ENCODE measurements around the gene STS. TPM values are rescaled to one million over a fixed set of nuclear protein-coding genes. Genes with fewer than 3 reads are reported as not detected.

STS gene
- total RNA-seq, 1 donor: 6.9 TPM

DNA sequence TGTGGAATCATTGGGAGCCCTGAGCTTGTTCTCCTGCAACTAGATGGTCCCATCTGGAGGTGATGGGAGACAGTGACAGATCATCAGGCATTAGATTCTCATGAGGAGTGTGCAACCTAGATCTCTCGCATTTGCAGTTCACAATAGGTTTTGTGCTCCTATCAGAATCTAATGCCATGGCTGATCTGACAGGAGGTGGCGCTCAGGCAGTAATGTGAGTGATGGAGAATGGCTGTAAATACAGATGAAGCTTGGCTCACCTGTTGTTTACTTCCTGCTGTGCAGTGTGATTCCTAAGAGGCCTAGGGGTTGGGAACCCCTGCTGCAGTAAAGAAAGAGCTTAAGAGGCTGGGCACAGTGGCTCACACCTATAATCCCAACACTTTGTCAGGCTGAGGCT is 42.6 kb downstream of the STS start:
- TF ChIP-seq, protein P1, sequence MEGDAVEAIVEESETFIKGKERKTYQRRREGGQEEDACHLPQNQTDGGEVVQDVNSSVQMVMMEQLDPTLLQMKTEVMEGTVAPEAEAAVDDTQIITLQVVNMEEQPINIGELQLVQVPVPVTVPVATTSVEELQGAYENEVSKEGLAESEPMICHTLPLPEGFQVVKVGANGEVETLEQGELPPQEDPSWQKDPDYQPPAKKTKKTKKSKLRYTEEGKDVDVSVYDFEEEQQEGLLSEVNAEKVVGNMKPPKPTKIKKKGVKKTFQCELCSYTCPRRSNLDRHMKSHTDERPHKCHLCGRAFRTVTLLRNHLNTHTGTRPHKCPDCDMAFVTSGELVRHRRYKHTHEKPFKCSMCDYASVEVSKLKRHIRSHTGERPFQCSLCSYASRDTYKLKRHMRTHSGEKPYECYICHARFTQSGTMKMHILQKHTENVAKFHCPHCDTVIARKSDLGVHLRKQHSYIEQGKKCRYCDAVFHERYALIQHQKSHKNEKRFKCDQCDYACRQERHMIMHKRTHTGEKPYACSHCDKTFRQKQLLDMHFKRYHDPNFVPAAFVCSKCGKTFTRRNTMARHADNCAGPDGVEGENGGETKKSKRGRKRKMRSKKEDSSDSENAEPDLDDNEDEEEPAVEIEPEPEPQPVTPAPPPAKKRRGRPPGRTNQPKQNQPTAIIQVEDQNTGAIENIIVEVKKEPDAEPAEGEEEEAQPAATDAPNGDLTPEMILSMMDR (IDR thresholded peaks at IDR 0.05; ENCODE audit: insufficient read depth, low read depth, low read length): no peak
- no peak for DNase-seq (ENCODE audit: low read depth)
- no peak overlapping the region for H3K4me3 ChIP-seq (ENCODE audit: low read depth, low read length)

DNA sequence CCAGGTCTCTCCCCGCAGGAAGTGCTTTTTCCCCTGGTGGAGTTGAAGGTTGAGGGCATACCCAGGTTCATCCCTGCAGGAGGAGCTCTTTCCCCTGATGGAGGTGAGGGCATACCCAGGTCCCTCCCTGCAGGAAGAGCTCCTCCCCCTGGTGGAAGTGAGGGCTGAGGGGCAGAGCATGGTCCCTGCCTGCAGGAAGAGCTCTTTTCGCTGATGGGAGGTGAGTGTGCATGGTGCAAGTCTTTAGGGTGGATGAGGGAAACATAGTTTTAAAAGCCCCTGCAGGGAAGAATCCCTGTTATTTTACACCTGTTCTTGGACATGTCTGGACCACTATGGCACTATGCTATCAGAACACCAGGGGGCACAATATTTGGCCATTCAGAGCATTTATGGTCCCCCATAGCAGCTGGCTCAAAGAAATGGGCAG is 44.2 kb downstream of the STS start:
- TF ChIP-seq, protein P1 (IDR thresholded peaks at IDR 0.05; ENCODE audit: insufficient read depth, low read depth, low read length): peak; percentile 42
- H3K4me3 ChIP-seq (ENCODE audit: low read depth, low read length): no peak overlapping the region
- DNase-seq (ENCODE audit: low read depth): peak; percentile 3

DNA sequence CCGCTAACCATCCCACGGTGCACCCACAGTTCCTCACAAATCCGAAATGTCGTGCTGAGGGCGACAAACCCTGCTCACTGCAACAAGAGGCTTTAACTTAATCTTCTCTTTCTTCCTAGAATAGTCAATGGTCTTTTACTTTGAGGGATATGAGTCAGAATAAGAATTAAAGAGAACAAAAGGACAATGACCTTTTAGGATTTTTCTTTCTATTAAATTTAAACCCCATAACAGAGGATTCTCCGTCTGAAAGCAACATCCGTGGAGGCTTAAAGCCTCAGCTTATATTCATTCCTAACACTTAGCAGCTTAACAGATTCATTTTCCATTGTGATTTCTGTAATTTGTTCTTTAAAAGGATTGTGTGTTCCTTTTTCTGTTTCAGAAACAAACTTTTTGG is 45.4 kb downstream of the STS start:
- TF ChIP-seq, protein P1 (IDR thresholded peaks at IDR 0.05; ENCODE audit: insufficient read depth, low read depth, low read length): no peak
- no peak overlapping the region for H3K4me3 ChIP-seq (ENCODE audit: low read depth, low read length)
- no peak for DNase-seq (ENCODE audit: low read depth)

DNA sequence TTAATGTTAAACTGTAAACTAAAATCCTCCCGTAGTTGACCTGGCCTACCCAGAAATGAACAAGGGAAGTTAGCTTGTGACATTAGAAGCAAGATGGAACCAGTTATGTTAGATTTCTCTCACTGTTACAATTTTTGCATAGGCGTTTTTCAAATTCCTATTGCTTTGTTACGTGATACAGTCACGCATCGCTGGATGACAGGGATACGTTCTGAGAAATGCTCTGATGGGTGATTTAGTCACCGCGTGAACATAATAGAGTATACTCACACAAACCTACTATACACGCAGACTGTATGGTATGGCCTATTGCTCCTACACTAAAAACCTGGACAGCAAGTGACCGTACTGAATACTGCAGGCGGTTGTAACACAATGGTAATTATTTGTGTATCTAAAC is 47.1 kb downstream of the STS start:
- TF ChIP-seq, protein P1 (IDR thresholded peaks at IDR 0.05; ENCODE audit: insufficient read depth, low read depth, low read length): no peak
- DNase-seq (ENCODE audit: low read depth): no peak
- H3K4me3 ChIP-seq (ENCODE audit: low read depth, low read length): no peak overlapping the region

Small RNA genes within 50 kb of the gene (small RNA-seq; reads per million reads assigned to genes)
- not detected for gene MIR4767

Other genes with a start within 250 kb of the STS start
- gene PUDP, start 441 bp downstream of the STS start, total RNA-seq: 11.0 and 15.1 TPM in 2 replicates

Data from fibroblast of villous mesenchyme (primary cell).